H1 (cell line): Measurements from ENCODE around the gene AMPD3. TPM values are rescaled to one million over a fixed set of nuclear protein-coding genes. Genes with fewer than 3 reads are reported as not detected.

Source experiments
- CTCF ChIA-PET: fragments of 300-600 bp; sonication (Branson Sonifier 250); formaldehyde crosslinking; loops from one replicate; lab custom pipeline; 2021; ENCODE audit not compliant: partially characterized antibody; lab: Charles Lee
- POLR2A ChIA-PET: fragments of 300-600 bp; sonication (Branson Sonifier 250); formaldehyde crosslinking; loops from one replicate; lab custom pipeline; 2021; ENCODE audit warnings: inconsistent platforms; ENCODE audit not compliant: partially characterized antibody; lab: Charles Lee
- DNase-seq, 2 experiments: peaks; one replicate each; pipeline versions ENCODE4 v3.0.0 to v3.0.0-alpha.2; 2010 to 2022; ENCODE audit warnings: low spot score in 2 of 2, low read depth in 1 of 2, mixed read lengths in 1 of 2
- FAIRE-seq: peaks from 2 replicates; lab custom pipeline; 2011; peaks lifted over from hg19 to GRCh38; lab: Jason Lieb, UNC
- H2AFZ ChIP-seq: 2 replicates; pipeline ENCODE4 v1.8.1; 2012; ENCODE audit warnings: low read length, inconsistent platforms
- H2AK5ac ChIP-seq: 2 replicates; pipeline ENCODE4 v1.6.1; 2013; ENCODE audit warnings: low read depth, low read length
- H2BK120ac ChIP-seq: replicated peaks from 2 replicates; pipeline ENCODE3; 2013; ENCODE audit warnings: low read depth, low read length, inconsistent platforms
- H2BK12ac ChIP-seq: 2 replicates; pipeline ENCODE4 v1.6.1; 2013; ENCODE audit warnings: low read depth, low read length
- H2BK15ac ChIP-seq: 2 replicates; pipeline ENCODE4 v1.6.1; 2013; ENCODE audit warnings: low read length
- H2BK20ac ChIP-seq: 2 replicates; pipeline ENCODE4 v1.6.1; 2013; ENCODE audit warnings: low read length
- H2BK5ac ChIP-seq: 2 replicates; pipeline ENCODE4 v1.6.1; 2013; ENCODE audit warnings: low read depth, low read length
- H3K14ac ChIP-seq: 2 replicates; pipeline ENCODE4 v1.6.1; 2013; ENCODE audit warnings: inconsistent platforms; ENCODE audit not compliant: insufficient read length
- H3K18ac ChIP-seq: 2 replicates; pipeline ENCODE4 v1.6.1; 2013; ENCODE audit warnings: low read length; ENCODE audit errors: extremely low read depth
- H3K23ac ChIP-seq: 2 replicates; pipeline ENCODE4 v1.6.1; 2013; ENCODE audit warnings: inconsistent platforms; ENCODE audit not compliant: insufficient read length
- H3K23me2 ChIP-seq: 2 replicates; pipeline ENCODE4 v1.6.1; 2013; ENCODE audit warnings: low read depth, low read length
- H3K27ac ChIP-seq: 2 replicates; pipeline ENCODE4 v1.6.1; 2011; ENCODE audit warnings: low read depth, low read length, inconsistent platforms
- H3K27me3 ChIP-seq, 4 experiments: replicated peaks in 1 of 4; 1 replicate in 1 of 4; 2 replicates in 3 of 4; pipeline versions ENCODE4 v1.6.1 to v1.8.1; 2011 to 2013; ENCODE audit warnings: low read length in 3 of 4, mild to moderate bottlenecking in 3 of 4, inconsistent platforms in 2 of 4, mixed read lengths in 2 of 4, moderate library complexity in 1 of 4; ENCODE audit not compliant: control insufficient read depth in 3 of 4, insufficient read depth in 3 of 4; ENCODE audit errors: extremely low read depth in 1 of 4
- H3K36me3 ChIP-seq, 4 experiments: 2 replicates each; pipeline versions ENCODE4 v1.6.1 to v1.8.1; 2011 to 2013; ENCODE audit warnings: mild to moderate bottlenecking in 4 of 4, low read length in 3 of 4, moderate library complexity in 2 of 4, control low read depth in 1 of 4, inconsistent platforms in 1 of 4; ENCODE audit not compliant: insufficient read depth in 4 of 4, control insufficient read depth in 2 of 4
- H3K4ac ChIP-seq: replicated peaks from 2 replicates; pipeline ENCODE3; 2013; ENCODE audit warnings: low read length, low read depth, mixed read lengths, inconsistent platforms; ENCODE audit not compliant: insufficient read length
- H3K4me1 ChIP-seq, 4 experiments: replicated peaks in 1 of 4; 1 replicate in 1 of 4; 2 replicates in 3 of 4; pipeline versions ENCODE4 v1.6.1 to v1.8.1; 2011 to 2013; ENCODE audit warnings: low read length in 3 of 4, inconsistent platforms in 2 of 4, mixed read lengths in 1 of 4; ENCODE audit not compliant: insufficient read depth in 4 of 4, control insufficient read depth in 3 of 4
- H3K4me2 ChIP-seq, 2 experiments: 2 replicates each; pipeline versions ENCODE4 v1.6.1 to v1.8.1; 2011 to 2013; ENCODE audit warnings: low read depth in 2 of 2, low read length in 2 of 2, control low read depth in 1 of 2, inconsistent platforms in 1 of 2, mild to moderate bottlenecking in 1 of 2; ENCODE audit not compliant: insufficient read depth in 1 of 2
- H3K4me3 ChIP-seq, 4 experiments: fragments of 200-600, 300-600 bp in 1 of 4; sonication (generic), shearing (Covaris generic), sonication (Bioruptor Twin) in 1 of 4; 2 replicates each; pipeline versions ENCODE4 v1.5.1 to v1.8.1; 2011 to 2016; ENCODE audit warnings: low read length in 4 of 4, low read depth in 3 of 4, control low read depth in 2 of 4, inconsistent platforms in 2 of 4, mild to moderate bottlenecking in 2 of 4, mixed read lengths in 1 of 4, moderate library complexity in 1 of 4; ENCODE audit not compliant: insufficient read depth in 2 of 4; ENCODE audit errors: extremely low read depth in 1 of 4
- H3K56ac ChIP-seq: replicated peaks from 2 replicates; pipeline ENCODE3; 2013; ENCODE audit warnings: low read depth, mild to moderate bottlenecking, mixed read lengths, low read length, inconsistent platforms; ENCODE audit not compliant: insufficient read length
- H3K79me1 ChIP-seq: 2 replicates; pipeline ENCODE4 v1.6.1; 2013; ENCODE audit warnings: low read depth, low read length, control low read depth
- H3K79me2 ChIP-seq, 2 experiments: 2 replicates each; pipeline versions ENCODE4 v1.6.1 to v1.8.1; 2012 to 2013; ENCODE audit warnings: low read length in 2 of 2, mild to moderate bottlenecking in 2 of 2, inconsistent platforms in 1 of 2; ENCODE audit not compliant: insufficient read depth in 2 of 2, control insufficient read depth in 1 of 2
- H3K9ac ChIP-seq, 4 experiments: replicated peaks in 1 of 4; 1 replicate in 1 of 4; 2 replicates in 3 of 4; pipeline versions ENCODE4 v1.6.1 to v1.8.1; 2011 to 2013; ENCODE audit warnings: low read depth in 3 of 4, low read length in 3 of 4, control low read depth in 2 of 4, mild to moderate bottlenecking in 2 of 4, moderate library complexity in 2 of 4, inconsistent platforms in 1 of 4; ENCODE audit errors: extremely low read depth in 1 of 4
- H3K9me3 ChIP-seq, 2 experiments: 2 replicates each; pipeline versions ENCODE4 v1.6.1 to v1.8.1; 2012 to 2013; ENCODE audit warnings: mild to moderate bottlenecking in 2 of 2, moderate library complexity in 2 of 2, control low read depth in 1 of 2, inconsistent platforms in 1 of 2, low read depth in 1 of 2, low read length in 1 of 2, mixed read lengths in 1 of 2; ENCODE audit not compliant: insufficient read depth in 2 of 2
- H4K20me1 ChIP-seq, 2 experiments: replicated peaks in 1 of 2; 2 replicates each; pipeline versions ENCODE3 to v1.8.1; 2011 to 2013; ENCODE audit warnings: inconsistent platforms in 2 of 2, low read length in 2 of 2, mild to moderate bottlenecking in 1 of 2; ENCODE audit not compliant: insufficient read depth in 2 of 2, control insufficient read depth in 1 of 2
- H4K5ac ChIP-seq: 2 replicates; pipeline ENCODE4 v1.6.1; 2013; ENCODE audit warnings: low read length, low read depth, mixed read lengths, inconsistent platforms; ENCODE audit not compliant: insufficient read length
- H4K8ac ChIP-seq: 2 replicates; pipeline ENCODE4 v1.8.0; 2013; ENCODE audit warnings: mild to moderate bottlenecking, moderate library complexity, low read length, inconsistent platforms; ENCODE audit not compliant: insufficient read depth; ENCODE audit errors: extremely low read depth
- H4K91ac ChIP-seq: replicated peaks from 2 replicates; pipeline ENCODE3; 2013; ENCODE audit warnings: low read length, mixed read lengths, inconsistent platforms; ENCODE audit not compliant: insufficient read length
- GABPA ChIP-seq: IDR thresholded peaks from 2 replicates; pipeline ENCODE4 v1.6.1; 2011; ENCODE audit warnings: mild to moderate bottlenecking, low read length, moderate library complexity, borderline replicate concordance; ENCODE audit not compliant: insufficient read depth
- HDAC2 ChIP-seq, 2 experiments: fragments of 300-600 bp in 1 of 2; sonication (generic) in 1 of 2; IDR thresholded peaks; 2 replicates each; pipeline ENCODE4 v1.6.1; 2011 to 2012; ENCODE audit warnings: low read depth in 2 of 2, low read length in 2 of 2, mild to moderate bottlenecking in 2 of 2, moderate library complexity in 2 of 2, borderline replicate concordance in 1 of 2, inconsistent platforms in 1 of 2
- HDAC6 ChIP-seq: IDR thresholded peaks from one replicate; pipeline ENCODE4 v1.7.1; 2012; ENCODE audit warnings: low read depth, mild to moderate bottlenecking, inconsistent platforms, low read length, moderate library complexity
- POLR2AphosphoS5 ChIP-seq: IDR thresholded peaks from 2 replicates; pipeline ENCODE4 v1.6.1; 2011; ENCODE audit warnings: low read depth, low read length
- WGBS, 2 experiments: shearing (Covaris generic) in 1 of 2; methylation state at CpG; one replicate each; pipeline versions ENCODE4 v1.1.6 to v1.1.7; 2013 to 2015; ENCODE audit warnings: low lambda C conversion rate in 2 of 2, mixed read lengths in 2 of 2, inconsistent platforms in 1 of 2, low coverage in 1 of 2, missing lambda C conversion rate in 1 of 2; ENCODE audit not compliant: insufficient replicate concordance in 2 of 2, insufficient coverage in 1 of 2, insufficient read length in 1 of 2; ENCODE audit errors: extremely low coverage in 1 of 2, missing lambda C conversion rate in 1 of 2; 5-methylcytosine and 5-hydroxymethylcytosine counted together
- polyA plus RNA-seq, 7 experiments: library from polyadenylated mRNA; depleted of rRNA in 3 of 7; stranded (reverse) in 5 of 7; unstranded in 2 of 7; fragments of >200 nt in 5 of 7; fragments of 200-250 nt in 2 of 7; gene quantifications; 1 replicate in 5 of 7; 2 replicates in 1 of 7; 4 replicates in 1 of 7; pipeline versions ENCODE4 v1.2.1 to v1.2.3, GENCODE V29; 2011 to 2013; ENCODE audit warnings: missing spikeins in 2 of 7, mixed read lengths in 2 of 7
- total RNA-seq: library from RNA; stranded (reverse); fragmentation: NEBNext Ultra II Directional; extraction: Animal tissue kit (Norgen Biotek cat#: 25700); gene quantifications from 2 replicates; pipeline ENCODE4 v1.2.1, GENCODE V29; 2021

The AMPD3 gene
- total and polyA plus RNA-seq, 2 of the 8 experiments (the other 6 are each of a cell fraction or from before 2014, with no cell fraction given): 4.0 to 6.3 TPM

DNA sequence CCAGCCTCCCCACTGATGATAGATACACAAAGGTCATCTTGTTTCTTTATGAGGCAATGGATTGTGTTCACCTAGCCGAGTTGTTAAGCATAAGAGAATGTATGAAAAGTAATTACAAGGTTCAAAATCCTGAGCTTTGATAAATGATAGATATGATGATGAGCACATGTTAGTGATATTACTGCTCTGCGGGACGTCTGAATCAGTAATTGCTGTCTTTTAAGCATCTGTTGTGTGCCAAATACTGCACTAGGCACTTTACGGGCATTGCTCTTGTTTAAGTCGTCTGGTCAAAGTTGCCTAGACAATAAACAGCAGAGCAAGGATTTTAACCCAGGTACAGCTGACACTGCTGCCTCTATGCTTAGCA lies 86.5 kb downstream of the AMPD3 start:
- H2AK5ac ChIP-seq: no peak overlapping the region
- H4K8ac ChIP-seq: no peak overlapping the region
- no peak for DNase-seq
- H3K9ac ChIP-seq: peak overlapping the region in 1 of 4 experiments; percentile 12; a peak in 2 of 7 replicates
- TF ChIP-seq HDAC2 (IDR thresholded peaks at IDR 0.05; ENCODE audit: borderline replicate concordance in 1 of 2, low read depth in 2 of 2, low read length in 2 of 2) (no peak), HDAC6 (no peak), POLR2AphosphoS5 (no peak), GABPA (no peak)
- H2AFZ ChIP-seq: peak overlapping the region; percentile 89
- FAIRE-seq: no peak
- peaks cover 4% of the 10 kb centered on the region; the same call in 1 of the 2 replicates for H3K23me2 ChIP-seq
- no peak overlapping the region for H2BK15ac ChIP-seq
- no peak overlapping the region for H2BK12ac ChIP-seq
- no peak overlapping the region for H3K14ac ChIP-seq
- peak overlapping the region; percentile 85 to 94 for H3K4me2 ChIP-seq
- ChIA-PET POLR2A (interaction anchor here (0.8 to 1.6 kb wide), 10 partner anchors 9 to 237 kb away, joined by 3 to 7 read pairs (median 5); partner anchors contain the start of genes ADM and AMPD3), CTCF (interaction anchor here (1.0 to 3.2 kb wide), 29 partner anchors 10 to 782 kb away, joined by 3 to 26 read pairs (median 4); no protein-coding TSS in a partner anchor)
- no peak overlapping the region for H3K4ac ChIP-seq
- H3K9me3 ChIP-seq: no peaks in the 10 kb centered on the region
- H4K5ac ChIP-seq: no peak overlapping the region
- no peak overlapping the region for H2BK120ac ChIP-seq
- H3K27me3 ChIP-seq: no peaks in the 10 kb centered on the region
- peak overlapping the region; percentile 62; the same call in 1 of the 2 replicates for H3K18ac ChIP-seq
- H3K4me1 ChIP-seq: peaks cover 0 to 6% (median 0%) of the 10 kb centered on the region in 4 experiments; a peak in 2 of 7 replicates
- no peaks in the 10 kb centered on the region for H4K20me1 ChIP-seq
- H4K91ac ChIP-seq: no peak overlapping the region
- H3K56ac ChIP-seq: no peak overlapping the region
- H3K36me3 ChIP-seq: no peaks in the 10 kb centered on the region
- H3K79me2 ChIP-seq: no peaks in the 10 kb centered on the region
- WGBS, 2 experiments: 80% methylated on average over 5 of the region's 5 CpGs; no CpG with 5 or more reads in 1 of the 2 experiments
- no peak overlapping the region for H3K23ac ChIP-seq
- H3K79me1 ChIP-seq: no peaks in the 10 kb centered on the region; the same call in 1 of the 2 replicates
- no peak overlapping the region for H2BK20ac ChIP-seq
- H3K4me3 ChIP-seq: peak overlapping the region; percentile 23 to 93 (median 87); a peak in 6 of 8 replicates
- peak overlapping the region; percentile 40; the same call in 1 of the 2 replicates for H3K27ac ChIP-seq
- H2BK5ac ChIP-seq: no peak overlapping the region
